SU-DHL-6 (cell line): ENCODE data around the gene RETREG1.
"Not testable (repeated sequence)": the region's sequence is repeated elsewhere in the genome, so short reads cannot be mapped to it uniquely, and the experiment has no call there.

Experiments used
- H2AFZ ChIP-seq: fragments of 200-600 bp; sonication (generic); 2 replicates; pipeline ENCODE4 v1.6.1; 2014; ENCODE audit warnings: low read depth, mild to moderate bottlenecking, moderate library complexity, mixed read lengths, antibody characterized with exemption, low read length; ENCODE audit not compliant: severe bottlenecking
- H3F3A ChIP-seq: fragments of 200-600 bp; shearing (Covaris generic); 2 replicates; pipeline ENCODE4 v1.6.0; 2016; ENCODE audit warnings: antibody characterized with exemption, mild to moderate bottlenecking; ENCODE audit not compliant: insufficient read depth
- H3K27ac ChIP-seq: fragments of 200-600 bp; sonication (generic); 2 replicates; pipeline ENCODE4 v1.5.1; 2016; ENCODE audit warnings: low read depth, mild to moderate bottlenecking, low read length, moderate library complexity, mixed read lengths
- H3K27me3 ChIP-seq: fragments of 200-600 bp; sonication (generic), shearing (Covaris generic); 2 replicates; pipeline ENCODE4 v1.6.0; 2014; ENCODE audit warnings: mild to moderate bottlenecking, low read length
- H3K36me3 ChIP-seq: fragments of 200-600 bp; sonication (generic); 2 replicates; pipeline ENCODE4 v1.6.1; 2014; ENCODE audit warnings: mild to moderate bottlenecking, low read length, mixed read lengths
- H3K4me2 ChIP-seq: fragments of 300-600, 200-600 bp; shearing (Covaris generic), sonication (generic); 2 replicates; pipeline ENCODE4 v1.6.0; 2014; ENCODE audit warnings: low read length, low read depth, mild to moderate bottlenecking; ENCODE audit not compliant: poor library complexity, severe bottlenecking
- H3K4me3 ChIP-seq: fragments of 200-600 bp; sonication (generic); 2 replicates; pipeline ENCODE4 v1.5.1; 2014; ENCODE audit warnings: antibody characterized with exemption, low read length, mild to moderate bottlenecking, mixed read lengths; ENCODE audit not compliant: insufficient read depth, poor library complexity, severe bottlenecking
- H3K79me2 ChIP-seq: fragments of 200-600 bp; sonication (generic); 2 replicates; pipeline ENCODE4 v1.6.1; 2014; ENCODE audit warnings: mild to moderate bottlenecking, low read length, moderate library complexity; ENCODE audit not compliant: insufficient read depth
- H3K9ac ChIP-seq: fragments of 200-600 bp; sonication (generic); 2 replicates; pipeline ENCODE4 v1.7.0; 2014; ENCODE audit warnings: mild to moderate bottlenecking, low read length
- H3K9me2 ChIP-seq: fragments of 200-600 bp; sonication (generic); replicated peaks from 2 replicates; pipeline ENCODE4 v1.6.1; 2014; ENCODE audit warnings: low read length; ENCODE audit not compliant: insufficient read depth
- H3K9me3 ChIP-seq: fragments of 200-600 bp; sonication (generic); 2 replicates; pipeline ENCODE4 v1.6.1; 2014; ENCODE audit warnings: low read length, mixed read lengths; ENCODE audit not compliant: insufficient read depth
- H4K20me1 ChIP-seq: fragments of 200-600 bp; sonication (generic); 2 replicates; pipeline ENCODE4 v1.6.1; 2014; ENCODE audit warnings: low read depth, mild to moderate bottlenecking, antibody characterized with exemption, low read length, moderate library complexity, mixed read lengths
- EZH2phosphoT487 ChIP-seq: fragments of 200-600 bp; sonication (generic), shearing (Covaris generic); conservative IDR thresholded peaks from 2 replicates; pipeline ENCODE4 v1.6.1; 2018; ENCODE audit warnings: mild to moderate bottlenecking, antibody characterized with exemption, low read length, moderate library complexity, mixed read lengths
- TF ChIP-seq, protein P1 (sequence below): fragments of 200-600 bp; sonication (generic); IDR thresholded peaks from one replicate; pipeline ENCODE4 v1.5.1; 2017; ENCODE audit warnings: antibody characterized with exemption, mild to moderate bottlenecking, low read length, moderate library complexity; ENCODE audit not compliant: insufficient read depth, poor library complexity, severe bottlenecking

RETREG1 gene

DNA sequence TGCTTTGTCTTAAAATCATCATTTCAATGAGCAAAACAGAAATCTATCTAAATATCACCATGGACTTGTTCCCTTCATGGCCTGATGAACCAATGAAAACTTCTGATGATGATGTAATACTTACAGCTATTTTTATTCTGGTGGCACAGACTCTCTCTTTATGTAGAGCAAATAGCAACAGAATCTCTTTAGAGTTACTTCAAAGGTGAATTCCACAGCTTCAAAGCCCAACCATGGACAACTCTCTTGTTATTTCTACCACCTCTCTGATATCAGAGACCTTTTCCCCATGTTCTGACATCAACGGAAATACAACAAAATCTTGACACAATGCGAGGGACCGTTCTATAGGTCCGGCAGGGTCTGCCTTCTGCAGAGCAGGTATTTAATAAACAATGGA, 70.1 kb downstream of the RETREG1 start:
- H3K9me2 ChIP-seq: no peaks in the 10 kb centered on the region
- no peaks in the 10 kb centered on the region for H3K36me3 ChIP-seq
- no peak overlapping the region for H3K27ac ChIP-seq
- H2AFZ ChIP-seq: no peak overlapping the region
- H3K79me2 ChIP-seq: no peaks in the 10 kb centered on the region
- no peaks in the 10 kb centered on the region for H3K27me3 ChIP-seq
- no peak overlapping the region for H3K9ac ChIP-seq
- no peaks in the 10 kb centered on the region for H4K20me1 ChIP-seq
- no peaks in the 10 kb centered on the region for H3K9me3 ChIP-seq
- TF ChIP-seq, protein P1, sequence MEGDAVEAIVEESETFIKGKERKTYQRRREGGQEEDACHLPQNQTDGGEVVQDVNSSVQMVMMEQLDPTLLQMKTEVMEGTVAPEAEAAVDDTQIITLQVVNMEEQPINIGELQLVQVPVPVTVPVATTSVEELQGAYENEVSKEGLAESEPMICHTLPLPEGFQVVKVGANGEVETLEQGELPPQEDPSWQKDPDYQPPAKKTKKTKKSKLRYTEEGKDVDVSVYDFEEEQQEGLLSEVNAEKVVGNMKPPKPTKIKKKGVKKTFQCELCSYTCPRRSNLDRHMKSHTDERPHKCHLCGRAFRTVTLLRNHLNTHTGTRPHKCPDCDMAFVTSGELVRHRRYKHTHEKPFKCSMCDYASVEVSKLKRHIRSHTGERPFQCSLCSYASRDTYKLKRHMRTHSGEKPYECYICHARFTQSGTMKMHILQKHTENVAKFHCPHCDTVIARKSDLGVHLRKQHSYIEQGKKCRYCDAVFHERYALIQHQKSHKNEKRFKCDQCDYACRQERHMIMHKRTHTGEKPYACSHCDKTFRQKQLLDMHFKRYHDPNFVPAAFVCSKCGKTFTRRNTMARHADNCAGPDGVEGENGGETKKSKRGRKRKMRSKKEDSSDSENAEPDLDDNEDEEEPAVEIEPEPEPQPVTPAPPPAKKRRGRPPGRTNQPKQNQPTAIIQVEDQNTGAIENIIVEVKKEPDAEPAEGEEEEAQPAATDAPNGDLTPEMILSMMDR: no peak
- TF ChIP-seq EZH2phosphoT487: no peak
- no peak overlapping the region for H3K4me2 ChIP-seq
- H3F3A ChIP-seq: no peaks in the 10 kb centered on the region
- H3K4me3 ChIP-seq: no peak overlapping the region

DNA sequence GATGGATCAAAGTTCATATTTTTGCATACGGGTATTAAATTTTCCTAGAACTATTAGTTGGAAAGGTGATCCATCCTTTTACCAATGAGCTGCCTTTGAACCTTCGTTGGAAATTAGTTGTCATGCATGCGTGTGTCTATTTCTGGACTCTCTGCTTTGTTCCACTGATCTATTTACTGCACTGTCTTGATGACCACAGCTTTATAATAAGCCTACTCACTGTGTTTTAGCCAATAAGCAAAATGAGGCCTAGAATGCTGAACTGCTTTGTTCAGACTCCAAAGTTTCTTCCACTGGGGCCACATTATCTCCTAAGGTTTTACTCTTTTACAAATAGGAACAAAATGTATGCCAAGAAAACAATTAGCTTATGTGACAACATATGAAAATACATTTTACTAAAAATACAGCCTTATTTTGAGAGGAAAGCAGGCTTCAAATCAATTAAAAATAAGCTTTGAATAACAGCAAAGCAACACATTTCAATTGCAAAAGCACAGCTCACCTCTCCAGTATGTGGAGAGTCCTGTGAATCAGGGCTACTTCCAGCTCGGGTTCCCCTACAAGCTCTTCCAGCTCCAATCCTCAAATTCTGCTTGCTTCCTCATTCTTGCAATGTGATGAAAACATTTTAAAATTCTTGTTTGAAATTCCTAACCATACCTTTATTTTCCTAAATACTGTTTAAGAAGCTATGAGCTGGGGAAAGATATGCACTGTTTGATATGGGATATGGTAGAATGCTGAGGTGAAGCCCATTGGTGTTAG, 72.0 kb downstream of the RETREG1 start:
- H3K9me2 ChIP-seq: no peaks in the 10 kb centered on the region
- no peaks in the 10 kb centered on the region for H3K9me3 ChIP-seq
- H3K4me3 ChIP-seq: no peak overlapping the region
- H3K27ac ChIP-seq: no peak overlapping the region
- TF ChIP-seq, protein P1: no peak
- TF ChIP-seq EZH2phosphoT487: no peak
- H3K4me2 ChIP-seq: no peak overlapping the region
- H3K9ac ChIP-seq: no peak overlapping the region
- no peaks in the 10 kb centered on the region for H3K79me2 ChIP-seq
- no peaks in the 10 kb centered on the region for H4K20me1 ChIP-seq
- H2AFZ ChIP-seq: no peak overlapping the region
- no peaks in the 10 kb centered on the region for H3F3A ChIP-seq
- no peaks in the 10 kb centered on the region for H3K27me3 ChIP-seq
- H3K36me3 ChIP-seq: no peaks in the 10 kb centered on the region

DNA sequence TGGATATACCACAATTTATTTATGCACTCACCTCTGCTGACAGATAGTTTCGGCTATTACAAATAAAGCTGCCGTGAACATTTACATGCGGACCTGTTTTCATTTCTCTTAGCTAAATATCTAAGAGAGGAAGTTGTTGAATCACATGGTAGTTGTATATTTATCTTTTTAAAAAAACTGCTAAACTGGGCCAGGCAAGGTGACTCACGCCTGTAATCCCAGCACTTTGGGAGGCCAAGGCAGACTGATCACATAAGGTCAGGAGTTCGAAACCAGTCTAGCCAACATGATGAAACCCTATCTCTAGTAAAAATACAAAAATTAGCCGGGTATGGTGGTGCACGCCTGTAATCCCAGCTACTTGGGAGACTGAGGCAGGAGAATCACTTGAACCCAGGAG, 73.6 kb downstream of the RETREG1 start:
- H3K4me3 ChIP-seq, H3K27me3 ChIP-seq, H3K36me3 ChIP-seq, H4K20me1 ChIP-seq, H3K27ac ChIP-seq, H3F3A ChIP-seq, H3K9me3 ChIP-seq, H3K79me2 ChIP-seq, H2AFZ ChIP-seq, H3K9me2 ChIP-seq, H3K9ac ChIP-seq, H3K4me2 ChIP-seq: not testable (repeated sequence)

DNA sequence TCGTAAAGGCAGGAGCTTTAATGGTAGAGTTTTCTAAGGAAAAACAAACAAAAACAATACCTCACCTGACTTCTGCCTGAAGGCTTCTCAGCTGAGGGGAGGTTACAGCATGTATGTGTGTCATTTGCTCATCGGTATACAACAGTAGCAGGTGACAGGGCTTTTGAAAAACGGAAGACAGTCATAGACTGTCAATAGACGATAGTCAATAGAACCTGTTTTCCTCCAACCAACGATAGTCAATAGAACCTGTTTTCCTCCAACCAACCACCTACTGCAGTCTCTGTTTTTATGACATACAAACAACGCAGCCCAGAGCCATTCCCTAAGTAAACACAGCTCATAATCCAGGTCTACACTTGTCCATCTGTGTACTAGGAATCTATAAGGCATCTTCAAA, 74.6 kb downstream of the RETREG1 start:
- no peaks in the 10 kb centered on the region for H3K79me2 ChIP-seq
- H3K4me2 ChIP-seq: no peak overlapping the region
- H3F3A ChIP-seq: no peaks in the 10 kb centered on the region
- TF ChIP-seq EZH2phosphoT487: no peak
- TF ChIP-seq, protein P1: no peak
- no peak overlapping the region for H2AFZ ChIP-seq
- no peaks in the 10 kb centered on the region for H4K20me1 ChIP-seq
- no peaks in the 10 kb centered on the region for H3K27me3 ChIP-seq
- no peaks in the 10 kb centered on the region for H3K36me3 ChIP-seq
- H3K9ac ChIP-seq: no peak overlapping the region
- H3K27ac ChIP-seq: no peak overlapping the region
- no peaks in the 10 kb centered on the region for H3K9me2 ChIP-seq
- H3K9me3 ChIP-seq: no peaks in the 10 kb centered on the region
- H3K4me3 ChIP-seq: no peak overlapping the region

DNA sequence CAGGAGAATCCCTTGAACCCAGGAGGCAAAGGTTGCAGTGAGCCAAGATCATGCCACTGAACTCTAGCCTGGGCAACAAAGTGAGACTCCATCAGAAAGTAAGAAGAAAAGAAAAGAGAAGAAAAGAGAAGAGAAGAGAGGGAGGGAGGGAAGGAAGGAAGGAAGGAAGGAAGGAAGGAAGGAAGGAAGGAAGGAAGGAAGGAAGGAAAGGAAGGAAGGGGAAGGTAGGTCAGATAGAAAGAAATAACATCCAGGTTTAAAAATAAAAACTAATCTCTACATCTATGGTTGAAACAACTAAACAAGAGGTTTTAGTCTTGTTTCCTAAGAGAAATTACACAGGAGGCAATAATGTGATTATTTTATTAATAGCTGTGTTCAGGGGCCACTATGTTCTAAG, 75.2 kb downstream of the RETREG1 start:
- H3K9me2 ChIP-seq, H3K9ac ChIP-seq, H3F3A ChIP-seq, H3K79me2 ChIP-seq, H3K4me2 ChIP-seq, H2AFZ ChIP-seq, H4K20me1 ChIP-seq, H3K36me3 ChIP-seq, H3K9me3 ChIP-seq, H3K27me3 ChIP-seq, H3K4me3 ChIP-seq, H3K27ac ChIP-seq: not testable (repeated sequence)
